Endothelial cell (in vitro differentiated cells): ENCODE measurements around the gene EMX1. TPM values are rescaled to one million over a fixed set of nuclear protein-coding genes. Genes with fewer than 3 reads are reported as not detected.

Experiments
- DNase-seq: peaks from one replicate; pipeline ENCODE4 v3.0.0; 2021; ENCODE audit warnings: low spot score
- H3K27ac Mint-ChIP-seq: one replicate; pipeline ENCODE4 v1.8.0; 2021; ENCODE audit warnings: mixed read lengths, inconsistent platforms; ENCODE audit not compliant: unreplicated experiment
- H3K27me3 Mint-ChIP-seq: one replicate; pipeline ENCODE4 v1.8.0; 2021; ENCODE audit warnings: mild to moderate bottlenecking, moderate library complexity, mixed read lengths, inconsistent platforms; ENCODE audit not compliant: unreplicated experiment
- H3K36me3 Mint-ChIP-seq: one replicate; pipeline ENCODE4 v1.8.0; 2021; ENCODE audit warnings: mild to moderate bottlenecking, low read depth, mixed read lengths, inconsistent platforms; ENCODE audit not compliant: unreplicated experiment
- H3K4me1 Mint-ChIP-seq: one replicate; pipeline ENCODE4 v1.8.0; 2021; ENCODE audit warnings: mild to moderate bottlenecking, mixed read lengths, inconsistent platforms; ENCODE audit not compliant: unreplicated experiment
- H3K4me3 Mint-ChIP-seq: one replicate; pipeline ENCODE4 v1.8.0; 2021; ENCODE audit warnings: mild to moderate bottlenecking, mixed read lengths, inconsistent platforms; ENCODE audit not compliant: unreplicated experiment
- H3K9me3 Mint-ChIP-seq: one replicate; pipeline ENCODE4 v1.8.0; 2021; ENCODE audit warnings: mixed read lengths, inconsistent platforms; ENCODE audit not compliant: unreplicated experiment
- CTCF ChIP-seq: fragments of 200-600 bp; sonication (generic); IDR thresholded peaks from one replicate; pipeline ENCODE4 v1.5.0; 2021; ENCODE audit warnings: antibody characterized with exemption; ENCODE audit not compliant: unreplicated experiment
- total RNA-seq: library from RNA; stranded (reverse); fragmentation: NEBNext Ultra II Directional; extraction: Animal tissue kit (Norgen Biotek cat#: 25700); gene quantifications from one replicate; pipeline ENCODE4 v1.2.1, GENCODE V29; 2021; ENCODE audit not compliant: unreplicated experiment

EMX1 gene
- total RNA-seq, 1 donor from 2014 or later, result 3.7 TPM

GRCh38 chr2:72895154-72895553 lies 22.2 kb upstream of the EMX1 start:
- DNase-seq, result no peak
- Mint-ChIP-seq H3K9me3 (no peaks in the 10 kb centered on the region), H3K4me3 (no peak overlapping the region), H3K36me3 (peaks cover 6% of the 10 kb centered on the region), H3K27ac (no peak overlapping the region), H3K27me3 (peaks cover 20% of the 10 kb centered on the region), H3K4me1 (peaks cover 20% of the 10 kb centered on the region)
- TF ChIP-seq CTCF, result no peak

- peaks cover 3% of the 10 kb centered on the region for H3K36me3 Mint-ChIP-seq
- H3K27ac Mint-ChIP-seq, result no peak overlapping the region
- peaks cover 22% of the 10 kb centered on the region for H3K27me3 Mint-ChIP-seq
- peaks cover 26% of the 10 kb centered on the region for H3K4me1 Mint-ChIP-seq
- no peak for TF ChIP-seq CTCF
- H3K4me3 Mint-ChIP-seq, result no peak overlapping the region
- DNase-seq, result peak; percentile 18
- H3K9me3 Mint-ChIP-seq, result no peaks in the 10 kb centered on the region
These were observed 21.5 kb upstream of the EMX1 start for GRCh38 chr2:72895759-72896281.

- H3K36me3 Mint-ChIP-seq, result no peaks in the 10 kb centered on the region
- no peak overlapping the region for H3K4me3 Mint-ChIP-seq
- no peak for DNase-seq
- peaks cover 33% of the 10 kb centered on the region for H3K4me1 Mint-ChIP-seq
- H3K9me3 Mint-ChIP-seq, result no peaks in the 10 kb centered on the region
- TF ChIP-seq CTCF, result no peak
- no peak overlapping the region for H3K27ac Mint-ChIP-seq
- peaks cover 24% of the 10 kb centered on the region for H3K27me3 Mint-ChIP-seq
These were observed 20.9 kb upstream of the EMX1 start for GRCh38 chr2:72896446-72896845.

GRCh38 chr2:72897785-72898584 lies 19.3 kb upstream of the EMX1 start:
- peaks cover 26% of the 10 kb centered on the region for H3K27me3 Mint-ChIP-seq
- no peaks in the 10 kb centered on the region for H3K9me3 Mint-ChIP-seq
- H3K4me1 Mint-ChIP-seq, result peaks cover 36% of the 10 kb centered on the region
- H3K4me3 Mint-ChIP-seq, result no peak overlapping the region
- DNase-seq, result no peak
- no peaks in the 10 kb centered on the region for H3K36me3 Mint-ChIP-seq
- no peak overlapping the region for H3K27ac Mint-ChIP-seq
- TF ChIP-seq CTCF, result no peak

GRCh38 chr2:72898585-72898906 lies 18.8 kb upstream of the EMX1 start:
- Mint-ChIP-seq H3K4me3 (no peak overlapping the region), H3K27ac (no peak overlapping the region), H3K4me1 (peaks cover 36% of the 10 kb centered on the region), H3K9me3 (no peaks in the 10 kb centered on the region), H3K27me3 (peaks cover 24% of the 10 kb centered on the region), H3K36me3 (no peaks in the 10 kb centered on the region)
- TF ChIP-seq CTCF, result no peak
- no peak for DNase-seq
